Smooth muscle cell of trachea (primary cell): ENCODE measurements around the gene OR5A1. TPM values are rescaled to one million over a fixed set of nuclear protein-coding genes. Genes with fewer than 3 reads are reported as not detected.

Experiments
- total RNA-seq: library from RNA; depleted of rRNA; stranded (reverse); fragments of >200 nt; gene quantifications from 2 replicates; pipeline ENCODE4 v1.2.1, GENCODE V29; 2014

OR5A1 gene
- total RNA-seq: not detected in 2 replicates

DNA sequence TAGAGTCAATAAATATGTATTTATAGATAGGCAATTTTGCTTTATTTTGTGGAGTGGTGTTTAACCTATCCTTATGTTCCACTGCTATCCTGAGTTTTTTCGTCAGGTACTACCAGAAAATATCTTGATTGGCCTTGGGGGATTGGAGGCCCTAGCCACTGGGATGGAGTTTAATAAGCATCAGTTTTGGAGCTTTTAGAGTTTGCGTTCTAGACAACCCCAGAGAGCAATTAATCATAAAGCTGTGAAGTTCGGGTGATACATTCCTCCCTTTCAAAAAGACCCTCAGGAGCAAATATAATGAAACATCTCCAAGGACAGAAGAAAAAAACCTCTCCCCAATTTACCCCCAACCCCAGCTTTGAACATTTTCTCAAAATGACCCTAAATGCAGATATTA, at the start of gene OR5A1:
Gene OR5A1 (plus strand): TSS at position 301 of the 400 bp plus-strand sequence. CDS start 6,700 bp downstream, outside the sequence.

GRCh38 chr11:59426361-59427067, 9.8 kb upstream of the OR5A1 start, which contains the start of gene OR5A2:
Gene OR5A2 (minus strand): TSS chr11:59426413. CDS start chr11:59422953, 3,460 bp downstream.

GRCh38 chr11:59456661-59457060, 20.4 kb downstream of the OR5A1 start, which contains the start of gene OR4D6:
Gene OR4D6 (plus strand): TSS chr11:59456961. CDS start chr11:59456961, 0 bp downstream.

GRCh38 chr11:59473015-59473414, 36.7 kb downstream of the OR5A1 start, which contains the start of gene OR4D10:
Gene OR4D10 (plus strand): TSS chr11:59473315. CDS start chr11:59477430, 4,115 bp downstream.

Other genes starting within 250 kb of the OR5A1 start
- not detected in 2 replicates for gene MPEG1, start 223.5 kb upstream of the OR5A1 start, total RNA-seq
- not detected in 2 replicates for gene OR5AN1, start 77.6 kb upstream of the OR5A1 start, total RNA-seq
- not detected in 2 replicates for gene OR5A2, start 10.1 kb upstream of the OR5A1 start, total RNA-seq
- gene OR4D6, start 20.5 kb downstream of the OR5A1 start, total RNA-seq: not detected in 2 replicates
- not detected in 2 replicates for gene OR4D10, start 36.8 kb downstream of the OR5A1 start, total RNA-seq
- gene OR4D11, start 67.1 kb downstream of the OR5A1 start, total RNA-seq: not detected in 2 replicates
- gene OR4D9, start 75.1 kb downstream of the OR5A1 start, total RNA-seq: not detected in 2 replicates
- gene OSBP, start 179.3 kb downstream of the OR5A1 start, total RNA-seq: 34.4 and 50.2 TPM in 2 replicates
- 8.4 and 11.6 TPM in 2 replicates for gene PATL1, start 232.6 kb downstream of the OR5A1 start, total RNA-seq